ENCODE data around the gene USPL1.

- TF ChIP-seq EZH2 (IDR thresholded peaks at IDR 0.05; ENCODE audit: insufficient read depth, poor library complexity, severe bottlenecking) (no peak), EZH2phosphoT487 (IDR thresholded peaks at IDR 0.05; ENCODE audit: insufficient read depth, low read depth) (no peak)
These were observed 12.7 kb upstream of the USPL1 start for GRCh38 chr13:30605052-30605451.
